HEK293 (cell line): ENCODE measurements around the gene PSMD2.

Experiments used
- CTCF ChIA-PET: fragments of 350-600 bp; formaldehyde crosslinking; extraction: SDS; loops from one replicate; lab custom pipeline; 2021; ENCODE audit warnings: antibody characterized with exemption; lab: Yijun Ruan, JAX
- POLR2A ChIA-PET: fragments of 300-600 bp; formaldehyde crosslinking; extraction: SDS; loops from one replicate; lab custom pipeline; 2020; ENCODE audit warnings: antibody characterized with exemption, inconsistent platforms; lab: Yijun Ruan, JAX
- H3K27ac ChIP-seq: fragments of 200-500 bp; sonication (Bioruptor generic); 2 replicates; pipeline ENCODE4 v1.5.1; 2014; ENCODE audit warnings: low read depth, low read length, control low read depth, inconsistent platforms; ENCODE audit errors: extremely low read depth
- H3K36me3 ChIP-seq, 2 experiments: fragments of 200-500 bp in 1 of 2; sonication (Bioruptor generic) in 1 of 2; 1 replicate in 1 of 2; 2 replicates in 1 of 2; pipeline ENCODE4 v1.5.1; 2014 to 2017; ENCODE audit warnings: inconsistent platforms in 2 of 2, low read length in 2 of 2; ENCODE audit not compliant: control insufficient read depth in 2 of 2, insufficient read depth in 1 of 2
- H3K4me1 ChIP-seq: fragments of 200-500 bp; sonication (Bioruptor generic); 2 replicates; pipeline ENCODE4 v1.5.1; 2014; ENCODE audit warnings: mild to moderate bottlenecking, low read length, inconsistent platforms; ENCODE audit not compliant: control insufficient read depth, insufficient read depth
- H3K4me3 ChIP-seq: 2 replicates; pipeline ENCODE4 v1.5.1; 2011; ENCODE audit warnings: low read depth, mild to moderate bottlenecking, control low read depth, low read length, moderate library complexity
- H3K9me3 ChIP-seq: fragments of 200-500 bp; sonication (Bioruptor generic); 2 replicates; pipeline ENCODE4 v1.5.1; 2014; ENCODE audit warnings: low read depth, low read length, inconsistent platforms; ENCODE audit not compliant: control insufficient read depth, insufficient read depth
- GLI4 ChIP-seq: fragments of 450-650 bp; formaldehyde crosslinking; IDR thresholded peaks from 2 replicates; pipeline ENCODE4 v1.5.1; 2016; ENCODE audit warnings: missing biosample characterization, missing genetic modification characterization
- HOXA7 ChIP-seq: sonication (generic); formaldehyde crosslinking; IDR thresholded peaks from 2 replicates; pipeline ENCODE4 v1.8.1; 2022; ENCODE audit warnings: missing genetic modification reagents, borderline replicate concordance
- KLF9 ChIP-seq: fragments of 450-650 bp; formaldehyde crosslinking; IDR thresholded peaks from 2 replicates; pipeline ENCODE4 v1.5.1; 2016; ENCODE audit warnings: missing biosample characterization, missing genetic modification characterization, low read depth
- MYNN ChIP-seq: fragments of 450-650 bp; formaldehyde crosslinking; IDR thresholded peaks from 2 replicates; pipeline ENCODE4 v1.5.1; 2016; ENCODE audit warnings: missing biosample characterization, missing genetic modification characterization, borderline replicate concordance
- MZF1 ChIP-seq: fragments of 450-650 bp; formaldehyde crosslinking; IDR thresholded peaks from 2 replicates; pipeline ENCODE4 v1.5.1; 2017; ENCODE audit warnings: missing biosample characterization, missing genetic modification characterization, borderline replicate concordance
- ZFP3 ChIP-seq: fragments of 450-650 bp; formaldehyde crosslinking; IDR thresholded peaks from 2 replicates; pipeline ENCODE4 v1.5.1; 2016; ENCODE audit warnings: low read depth, missing biosample characterization, missing genetic modification characterization
- ZNF10 ChIP-seq: fragments of 450-650 bp; formaldehyde crosslinking; IDR thresholded peaks from 2 replicates; pipeline ENCODE4 v1.5.1; 2017; ENCODE audit warnings: missing biosample characterization, missing genetic modification characterization
- ZNF155 ChIP-seq: fragments of 450-650 bp; formaldehyde crosslinking; IDR thresholded peaks from 2 replicates; pipeline ENCODE4 v1.5.1; 2016; ENCODE audit warnings: missing biosample characterization, missing genetic modification characterization
- ZNF23 ChIP-seq: fragments of 450-650 bp; formaldehyde crosslinking; IDR thresholded peaks from 2 replicates; pipeline ENCODE4 v1.5.1; 2016; ENCODE audit warnings: missing biosample characterization, missing genetic modification characterization, borderline replicate concordance
- ZNF416 ChIP-seq: fragments of 450-650 bp; formaldehyde crosslinking; IDR thresholded peaks from 2 replicates; pipeline ENCODE4 v1.5.1; 2016; ENCODE audit warnings: missing biosample characterization, missing genetic modification characterization
- ZNF433 ChIP-seq: fragments of 450-650 bp; formaldehyde crosslinking; IDR thresholded peaks from 2 replicates; pipeline ENCODE4 v1.5.1; 2016; ENCODE audit warnings: missing biosample characterization, missing genetic modification characterization, low read depth
- ZNF473 ChIP-seq: fragments of 450-650 bp; formaldehyde crosslinking; IDR thresholded peaks from 2 replicates; pipeline ENCODE4 v1.5.1; 2017; ENCODE audit warnings: missing biosample characterization, missing genetic modification characterization
- ZNF549 ChIP-seq: fragments of 450-650 bp; IDR thresholded peaks from 2 replicates; pipeline ENCODE4 v1.5.1; 2018; ENCODE audit warnings: missing biosample characterization, missing genetic modification characterization, mild to moderate bottlenecking, inconsistent platforms, moderate library complexity
- ZNF701 ChIP-seq: fragments of 450-650 bp; formaldehyde crosslinking; IDR thresholded peaks from 2 replicates; pipeline ENCODE4 v1.5.1; 2016; ENCODE audit warnings: missing biosample characterization, missing genetic modification characterization
- ZNF830 ChIP-seq: fragments of 450-650 bp; IDR thresholded peaks from 2 replicates; pipeline ENCODE4 v1.5.0; 2018; ENCODE audit warnings: missing biosample characterization, missing genetic modification characterization, low read depth, mild to moderate bottlenecking, moderate library complexity
- ZNF837 ChIP-seq: fragments of 450-650 bp; formaldehyde crosslinking; IDR thresholded peaks from 2 replicates; pipeline ENCODE4 v1.5.1; 2016; ENCODE audit warnings: missing biosample characterization, missing genetic modification characterization
- ZSCAN30 ChIP-seq: fragments of 450-650 bp; IDR thresholded peaks from 2 replicates; pipeline ENCODE4 v1.5.1; 2018; ENCODE audit warnings: missing biosample characterization, mild to moderate bottlenecking, missing genetic modification characterization, moderate library complexity
- TF ChIP-seq, protein P1 (sequence below): fragments of 450-650 bp; formaldehyde crosslinking; conservative IDR thresholded peaks from 2 replicates; pipeline ENCODE4 v1.5.1; 2016; ENCODE audit warnings: low read depth, missing biosample characterization, missing genetic modification characterization
- TF ChIP-seq, protein P2 (sequence below): fragments of 450-650 bp; formaldehyde crosslinking; IDR thresholded peaks from 2 replicates; pipeline ENCODE4 v1.5.1; 2016; ENCODE audit warnings: missing biosample characterization, missing genetic modification characterization
- TF ChIP-seq, protein P3 (sequence below): fragments of 450-650 bp; formaldehyde crosslinking; IDR thresholded peaks from 2 replicates; pipeline ENCODE4 v1.5.1; 2016; ENCODE audit warnings: missing biosample characterization, missing genetic modification characterization

The PSMD2 gene

DNA sequence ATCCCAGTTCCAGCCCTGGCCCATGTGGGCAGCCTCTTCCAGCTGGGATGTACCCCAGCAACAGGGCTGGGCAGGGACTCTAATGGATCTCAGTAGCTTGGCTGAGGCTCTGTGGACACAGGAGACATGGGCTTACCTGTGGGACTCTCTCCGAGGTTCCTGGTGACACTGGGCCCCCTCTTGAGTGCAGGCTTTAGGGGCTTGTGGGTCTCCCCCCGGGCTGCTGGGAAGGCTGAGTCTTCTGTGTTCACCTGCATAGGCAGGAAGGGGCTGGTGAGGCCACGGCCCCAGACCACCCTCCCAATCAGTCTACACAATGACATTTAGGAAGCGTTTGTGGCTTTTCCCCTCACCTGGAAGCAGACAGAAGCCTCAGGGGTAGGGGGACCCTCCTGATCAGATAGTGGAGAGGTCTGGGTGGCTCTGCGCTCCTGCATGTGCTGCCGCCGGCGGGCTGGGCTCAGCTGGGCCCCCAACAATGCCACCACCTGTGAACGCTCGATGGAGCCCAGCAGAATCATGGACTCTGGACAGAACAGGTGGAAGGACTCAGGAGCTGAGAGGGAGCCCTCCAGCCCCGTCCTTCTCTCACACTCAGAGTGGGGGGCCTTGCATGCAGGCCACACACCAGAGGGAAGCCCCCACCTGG, 54.0 kb downstream of the PSMD2 start:
- H3K36me3 ChIP-seq: peaks cover 0 to 69% of the 10 kb centered on the region in 2 experiments; a peak in 1 of 3 replicates
- ChIA-PET POLR2A (interaction anchor here (0.8 kb wide), 1 partner anchor 16 kb away, joined by 3 read pairs; the partner anchor contains the start of gene FAM131A), CTCF (interaction anchor here (0.9 to 2.9 kb wide), 6 partner anchors 16 to 188 kb away, joined by 3 to 15 read pairs (median 8); partner anchors contain the start of gene FAM131A)
- no peaks in the 10 kb centered on the region for H3K9me3 ChIP-seq
- H3K27ac ChIP-seq: no peak overlapping the region
- TF ChIP-seq, protein P1, sequence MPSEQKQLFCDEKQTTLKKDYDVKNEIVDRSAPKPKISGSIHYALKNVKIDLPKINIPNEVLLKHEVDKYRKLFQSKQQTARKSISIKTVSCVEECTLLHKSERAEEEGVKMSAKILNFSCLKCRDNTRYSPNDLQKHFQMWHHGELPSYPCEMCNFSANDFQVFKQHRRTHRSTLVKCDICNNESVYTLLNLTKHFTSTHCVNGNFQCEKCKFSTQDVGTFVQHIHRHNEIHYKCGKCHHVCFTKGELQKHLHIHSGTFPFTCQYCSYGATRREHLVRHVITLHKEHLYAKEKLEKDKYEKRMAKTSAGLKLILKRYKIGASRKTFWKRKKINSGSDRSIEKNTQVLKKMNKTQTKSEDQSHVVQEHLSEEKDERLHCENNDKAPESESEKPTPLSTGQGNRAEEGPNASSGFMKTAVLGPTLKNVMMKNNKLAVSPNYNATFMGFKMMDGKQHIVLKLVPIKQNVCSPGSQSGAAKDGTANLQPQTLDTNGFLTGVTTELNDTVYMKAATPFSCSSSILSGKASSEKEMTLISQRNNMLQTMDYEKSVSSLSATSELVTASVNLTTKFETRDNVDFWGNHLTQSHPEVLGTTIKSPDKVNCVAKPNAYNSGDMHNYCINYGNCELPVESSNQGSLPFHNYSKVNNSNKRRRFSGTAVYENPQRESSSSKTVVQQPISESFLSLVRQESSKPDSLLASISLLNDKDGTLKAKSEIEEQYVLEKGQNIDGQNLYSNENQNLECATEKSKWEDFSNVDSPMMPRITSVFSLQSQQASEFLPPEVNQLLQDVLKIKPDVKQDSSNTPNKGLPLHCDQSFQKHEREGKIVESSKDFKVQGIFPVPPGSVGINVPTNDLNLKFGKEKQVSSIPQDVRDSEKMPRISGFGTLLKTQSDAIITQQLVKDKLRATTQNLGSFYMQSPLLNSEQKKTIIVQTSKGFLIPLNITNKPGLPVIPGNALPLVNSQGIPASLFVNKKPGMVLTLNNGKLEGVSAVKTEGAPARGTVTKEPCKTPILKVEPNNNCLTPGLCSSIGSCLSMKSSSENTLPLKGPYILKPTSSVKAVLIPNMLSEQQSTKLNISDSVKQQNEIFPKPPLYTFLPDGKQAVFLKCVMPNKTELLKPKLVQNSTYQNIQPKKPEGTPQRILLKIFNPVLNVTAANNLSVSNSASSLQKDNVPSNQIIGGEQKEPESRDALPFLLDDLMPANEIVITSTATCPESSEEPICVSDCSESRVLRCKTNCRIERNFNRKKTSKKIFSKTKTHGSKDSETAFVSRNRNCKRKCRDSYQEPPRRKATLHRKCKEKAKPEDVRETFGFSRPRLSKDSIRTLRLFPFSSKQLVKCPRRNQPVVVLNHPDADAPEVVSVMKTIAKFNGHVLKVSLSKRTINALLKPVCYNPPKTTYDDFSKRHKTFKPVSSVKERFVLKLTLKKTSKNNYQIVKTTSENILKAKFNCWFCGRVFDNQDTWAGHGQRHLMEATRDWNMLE (tag by site-specific recombination): no peak
- TF ChIP-seq ZNF549 (no peak), MYNN (no peak), KLF9 (tag by site-specific recombination) (no peak), ZNF837 (tag by site-specific recombination) (no peak)
- H3K4me3 ChIP-seq: no peak overlapping the region
- no peaks in the 10 kb centered on the region for H3K4me1 ChIP-seq

DNA sequence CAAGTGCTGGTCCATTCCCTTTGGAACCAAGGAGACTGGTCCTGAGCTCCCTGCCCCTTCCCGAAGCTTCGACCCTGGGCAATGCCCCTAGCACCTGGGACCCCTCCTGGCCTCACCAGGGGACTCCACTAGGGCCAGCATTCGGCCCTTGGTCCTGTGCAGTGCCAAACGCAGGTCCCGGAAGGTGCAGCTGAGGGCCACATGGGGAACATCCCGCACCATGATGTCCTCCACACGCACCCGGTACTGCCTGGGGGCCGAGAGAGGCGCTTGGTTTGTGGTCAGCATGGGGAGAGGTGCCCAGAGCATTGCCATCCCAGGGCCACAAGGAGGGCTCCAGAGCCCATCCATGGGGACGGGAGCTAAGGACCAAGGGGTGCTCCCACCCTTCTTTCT, 54.5 kb downstream of the PSMD2 start:
- Histone ChIP-seq H3K4me1 (no peaks in the 10 kb centered on the region), H3K4me3 (no peak overlapping the region), H3K36me3 (peaks cover 0 to 74% of the 10 kb centered on the region in 2 experiments; a peak in 1 of 3 replicates), H3K27ac (no peak overlapping the region), H3K9me3 (no peaks in the 10 kb centered on the region)
- POLR2A ChIA-PET: interaction anchor here (0.5 to 0.8 kb wide), 3 partner anchors 9 to 202 kb away, joined by 3 read pairs; partner anchors contain the start of gene FAM131A
- CTCF ChIA-PET: interaction anchor here (0.5 to 2.9 kb wide), 8 partner anchors 16 to 402 kb away, joined by 3 to 15 read pairs (median 6); partner anchors contain the start of gene FAM131A
- TF ChIP-seq ZNF837 (tag by site-specific recombination) (no peak), ZSCAN30 (no peak), ZNF23 (tag by site-specific recombination) (no peak), MZF1 (no peak), HOXA7 (CRISPR knock-in tag) (no peak), ZFP3 (no peak), ZNF433 (tag by site-specific recombination) (no peak), ZNF701 (no peak), ZNF830 (tag by site-specific recombination) (no peak), ZNF473 (no peak), ZNF155 (tag by site-specific recombination) (no peak), GLI4 (tag by site-specific recombination) (no peak), ZNF10 (tag by site-specific recombination) (no peak), ZNF416 (tag by site-specific recombination) (no peak)
- TF ChIP-seq, protein P2, sequence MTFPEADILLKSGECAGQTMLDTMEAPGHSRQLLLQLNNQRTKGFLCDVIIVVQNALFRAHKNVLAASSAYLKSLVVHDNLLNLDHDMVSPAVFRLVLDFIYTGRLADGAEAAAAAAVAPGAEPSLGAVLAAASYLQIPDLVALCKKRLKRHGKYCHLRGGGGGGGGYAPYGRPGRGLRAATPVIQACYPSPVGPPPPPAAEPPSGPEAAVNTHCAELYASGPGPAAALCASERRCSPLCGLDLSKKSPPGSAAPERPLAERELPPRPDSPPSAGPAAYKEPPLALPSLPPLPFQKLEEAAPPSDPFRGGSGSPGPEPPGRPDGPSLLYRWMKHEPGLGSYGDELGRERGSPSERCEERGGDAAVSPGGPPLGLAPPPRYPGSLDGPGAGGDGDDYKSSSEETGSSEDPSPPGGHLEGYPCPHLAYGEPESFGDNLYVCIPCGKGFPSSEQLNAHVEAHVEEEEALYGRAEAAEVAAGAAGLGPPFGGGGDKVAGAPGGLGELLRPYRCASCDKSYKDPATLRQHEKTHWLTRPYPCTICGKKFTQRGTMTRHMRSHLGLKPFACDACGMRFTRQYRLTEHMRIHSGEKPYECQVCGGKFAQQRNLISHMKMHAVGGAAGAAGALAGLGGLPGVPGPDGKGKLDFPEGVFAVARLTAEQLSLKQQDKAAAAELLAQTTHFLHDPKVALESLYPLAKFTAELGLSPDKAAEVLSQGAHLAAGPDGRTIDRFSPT (tag by site-specific recombination): no peak
- TF ChIP-seq, protein P3, sequence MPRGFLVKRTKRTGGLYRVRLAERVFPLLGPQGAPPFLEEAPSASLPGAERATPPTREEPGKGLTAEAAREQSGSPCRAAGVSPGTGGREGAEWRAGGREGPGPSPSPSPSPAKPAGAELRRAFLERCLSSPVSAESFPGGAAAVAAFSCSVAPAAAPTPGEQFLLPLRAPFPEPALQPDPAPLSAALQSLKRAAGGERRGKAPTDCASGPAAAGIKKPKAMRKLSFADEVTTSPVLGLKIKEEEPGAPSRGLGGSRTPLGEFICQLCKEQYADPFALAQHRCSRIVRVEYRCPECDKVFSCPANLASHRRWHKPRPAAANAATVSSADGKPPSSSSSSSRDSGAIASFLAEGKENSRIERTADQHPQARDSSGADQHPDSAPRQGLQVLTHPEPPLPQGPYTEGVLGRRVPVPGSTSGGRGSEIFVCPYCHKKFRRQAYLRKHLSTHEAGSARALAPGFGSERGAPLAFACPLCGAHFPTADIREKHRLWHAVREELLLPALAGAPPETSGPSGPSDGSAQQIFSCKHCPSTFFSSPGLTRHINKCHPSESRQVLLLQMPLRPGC (tag by site-specific recombination): no peak
- TF ChIP-seq, protein P1 (tag by site-specific recombination): no peak
